Measurements from ENCODE around the gene MAPT. TPM values are rescaled to one million over a fixed set of nuclear protein-coding genes. Genes with fewer than 3 reads are reported as not detected.

Gene MAPT
- not detected in 2 replicates for total RNA-seq

GRCh38 chr17:45894022-45894784 is at the start of gene MAPT:
MAPT (plus strand) TSS chr17:45894554; CDS start chr17:45962338, 67,784 bp downstream.

GRCh38 chr17:45844695-45845375 is 49.5 kb upstream of the MAPT start, which contains the start of gene SPPL2C:
SPPL2C (plus strand) TSS chr17:45844881; CDS start chr17:45844907, 26 bp downstream.

GRCh38 chr17:45998987-45999899 is 104.9 kb downstream of the MAPT start, which contains the start of gene STH:
STH (plus strand) TSS chr17:45999250; CDS start chr17:45999280, 30 bp downstream.

Other genes starting within 250 kb of the MAPT start
- not detected in 2 replicates for gene CRHR1, start 110.2 kb upstream of the MAPT start, total RNA-seq
- not detected in 2 replicates for gene SPPL2C, start 49.7 kb upstream of the MAPT start, total RNA-seq
- not detected in 2 replicates for gene STH, start 104.7 kb downstream of the MAPT start, total RNA-seq

Data from mammary microvascular endothelial cell (primary cell).